Measurements from ENCODE around the gene DHRS7C. TPM values are rescaled to one million over a fixed set of nuclear protein-coding genes. Genes with fewer than 3 reads are reported as not detected.

The DHRS7C gene
- total RNA-seq, 6 experiments from 2014 or later: not detected

GRCh38 chr17:9772658-9773057 lies 18.7 kb downstream of the DHRS7C start:
- Histone ChIP-seq H3K4me1 (no peaks in the 10 kb centered on the region), H3K9me3 (no peaks in the 10 kb centered on the region), H3K27ac (no peak overlapping the region), H3K36me3 (no peaks in the 10 kb centered on the region), H3K4me3 (no peak overlapping the region), H3K27me3 (no peaks in the 10 kb centered on the region)
- ATAC-seq (no peak), DNase-seq (no peak)
- no peak for TF ChIP-seq POLR2A (IDR thresholded peaks at IDR 0.05)
- TF ChIP-seq CTCF (IDR thresholded peaks at IDR 0.05): no peak
- WGBS (ENCODE audit: insufficient coverage, low coverage, low lambda C conversion rate, missing lambda C conversion rate): 82% methylated on average over 3 of the region's 19 CpGs
- intact Hi-C loops (cut with DNase I): no loop called here

- DNase-seq (no peak), ATAC-seq (no peak)
- H3K9me3 ChIP-seq: no peaks in the 10 kb centered on the region
- no peak overlapping the region for H3K27ac ChIP-seq
- intact Hi-C loops (cut with DNase I): no loop called here
- no peak for TF ChIP-seq POLR2A (IDR thresholded peaks at IDR 0.05)
- no peak for TF ChIP-seq CTCF (IDR thresholded peaks at IDR 0.05)
- no peaks in the 10 kb centered on the region for H3K4me1 ChIP-seq
- no peaks in the 10 kb centered on the region for H3K27me3 ChIP-seq
- no peaks in the 10 kb centered on the region for H3K36me3 ChIP-seq
- 78% methylated on average over 14 of the region's 27 CpGs for WGBS (ENCODE audit: insufficient coverage, low coverage, low lambda C conversion rate, missing lambda C conversion rate)
- H3K4me3 ChIP-seq: no peak overlapping the region
Observed at GRCh38 chr17:9771465-9771864, 19.9 kb downstream of the DHRS7C start.

- H3K4me1 ChIP-seq: no peaks in the 10 kb centered on the region
- WGBS (ENCODE audit: insufficient coverage, low coverage, low lambda C conversion rate, missing lambda C conversion rate): 51% methylated on average over 4 of the region's 15 CpGs
- H3K27ac ChIP-seq: no peak overlapping the region
- no peaks in the 10 kb centered on the region for H3K9me3 ChIP-seq
- intact Hi-C loops (cut with DNase I): no loop called here
- no peak overlapping the region for H3K4me3 ChIP-seq
- ATAC-seq: peak in 1 of 4 donors; percentile 12
- no peak for TF ChIP-seq CTCF (IDR thresholded peaks at IDR 0.05)
- no peak for TF ChIP-seq POLR2A (IDR thresholded peaks at IDR 0.05)
- H3K36me3 ChIP-seq: no peaks in the 10 kb centered on the region
- H3K27me3 ChIP-seq: no peaks in the 10 kb centered on the region
- no peak for DNase-seq
Observed at GRCh38 chr17:9769036-9769695, 22.2 kb downstream of the DHRS7C start.

GRCh38 chr17:9768381-9768934 lies 22.9 kb downstream of the DHRS7C start:
- Histone ChIP-seq H3K4me1 (no peaks in the 10 kb centered on the region), H3K27me3 (no peaks in the 10 kb centered on the region), H3K27ac (no peak overlapping the region), H3K36me3 (no peaks in the 10 kb centered on the region), H3K4me3 (no peak overlapping the region), H3K9me3 (no peaks in the 10 kb centered on the region)
- intact Hi-C loops (cut with DNase I): no loop called here
- WGBS (ENCODE audit: insufficient coverage, low coverage, low lambda C conversion rate, missing lambda C conversion rate): 15% methylated on average over 5 of the region's 5 CpGs
- peak; percentile 42 to 75 (median 67) for TF ChIP-seq CTCF (IDR thresholded peaks at IDR 0.05)
- TF ChIP-seq POLR2A (IDR thresholded peaks at IDR 0.05): no peak
- ATAC-seq: peak; percentile 12 to 63 (median 47)
- DNase-seq: no peak
